A549 (cell line): ENCODE results near the gene CCDC183. TPM values are rescaled to one million over a fixed set of nuclear protein-coding genes. Genes with fewer than 3 reads are reported as not detected.

Source experiments
- ATAC-seq, 2 experiments: fragments of 200-7000 bp in 1 of 2; fragments of >200 bp in 1 of 2; cut with Nextera tagmentation in 1 of 2; cut with Tn5 transposase in 1 of 2; 3 replicates each; pipeline versions ENCODE4 v1.8.0 to v1.9.1; 2018 to 2020; ENCODE audit warnings: mild to moderate bottlenecking in 1 of 2, moderate library complexity in 1 of 2
- CTCF ChIA-PET: fragments of 300-600 bp; sonication (Branson Sonifier 250); formaldehyde crosslinking; extraction: SDS; loops from one replicate; lab custom pipeline; 2021; ENCODE audit warnings: antibody characterized with exemption, inconsistent platforms; lab: Yijun Ruan, JAX
- POLR2A ChIA-PET: fragments of 350-600 bp; formaldehyde crosslinking; extraction: SDS; loops from one replicate; lab custom pipeline; 2021; ENCODE audit warnings: antibody characterized with exemption, inconsistent platforms; lab: Yijun Ruan, JAX
- DNase-seq, 2 experiments: peaks; one replicate each; pipeline versions ENCODE4 v3.0.0 to v3.0.0-alpha.2; 2011 to 2016; ENCODE audit warnings: low read depth in 1 of 2, low spot score in 1 of 2
- FAIRE-seq: peaks from 2 replicates; lab custom pipeline; 2011; peaks lifted over from hg19 to GRCh38; lab: Jason Lieb, UNC
- H3K27ac ChIP-seq, 2 experiments: fragments of >200 bp; sonication (Bioruptor Twin); formaldehyde crosslinking; 3 replicates each; pipeline ENCODE4 v1.5.1; 2016 to 2017
- H3K4me1 ChIP-seq: fragments of >200 bp; sonication (Bioruptor Twin); formaldehyde crosslinking; 3 replicates; pipeline ENCODE4 v1.6.1; 2016
- H3K4me2 ChIP-seq: fragments of >200 bp; sonication (Bioruptor Twin); formaldehyde crosslinking; 3 replicates; pipeline ENCODE4 v1.6.1; 2016
- H3K4me3 ChIP-seq: fragments of >200 bp; sonication (Bioruptor Twin); formaldehyde crosslinking; 3 replicates; pipeline ENCODE4 v1.5.1; 2016
- H3K9me3 ChIP-seq: fragments of >200 bp; sonication (Bioruptor Twin); formaldehyde crosslinking; 3 replicates; pipeline ENCODE4 v1.6.1; 2016
- BCL3 ChIP-seq: fragments of >200 bp; sonication (Bioruptor Twin); formaldehyde crosslinking; IDR thresholded peaks from 3 replicates; pipeline ENCODE4 v1.6.1; 2016
- BHLHE40 ChIP-seq: IDR thresholded peaks from 2 replicates; pipeline ENCODE4 v1.6.1; 2012; ENCODE audit warnings: low read depth, low read length, inconsistent platforms
- CBX2 ChIP-seq: fragments of 200-600 bp; sonication (generic); IDR thresholded peaks from 2 replicates; pipeline ENCODE4 v1.6.1; 2016; ENCODE audit warnings: low read depth, mild to moderate bottlenecking, borderline replicate concordance
- CEBPB ChIP-seq, 2 experiments: fragments of >200 bp in 1 of 2; sonication (Bioruptor Twin) in 1 of 2; formaldehyde crosslinking in 1 of 2; IDR thresholded peaks; 2 replicates each; pipeline ENCODE4 v1.6.1; 2012 to 2016
- CTCF ChIP-seq: fragments of >200 bp; sonication (Bioruptor Twin); formaldehyde crosslinking; IDR thresholded peaks from 3 replicates; pipeline ENCODE4 v1.5.1; 2016
- EHF ChIP-seq: fragments of 250-450 bp; sonication (Bioruptor Pico); IDR thresholded peaks from 2 replicates; pipeline ENCODE4 v1.5.0; 2020; ENCODE audit warnings: mild to moderate bottlenecking
- EHMT2 ChIP-seq: fragments of 200-600 bp; sonication (generic); IDR thresholded peaks from 2 replicates; pipeline ENCODE4 v1.6.1; 2016; ENCODE audit warnings: antibody characterized with exemption, low read depth, mild to moderate bottlenecking, moderate library complexity
- ELK1 ChIP-seq: fragments of 150-350 bp; IDR thresholded peaks from 2 replicates; pipeline ENCODE4 v1.6.1; 2014; ENCODE audit warnings: low read depth, mild to moderate bottlenecking, low read length
- FOXS1 ChIP-seq: fragments of 250-450 bp; sonication (Bioruptor Pico); IDR thresholded peaks from 2 replicates; pipeline ENCODE4 v1.5.0; 2020; ENCODE audit warnings: mild to moderate bottlenecking, moderate library complexity
- HEYL ChIP-seq: fragments of 250-450 bp; sonication (Bioruptor Pico); IDR thresholded peaks from 2 replicates; pipeline ENCODE4 v1.8.0; 2021; ENCODE audit warnings: mild to moderate bottlenecking, moderate library complexity
- HOXA7 ChIP-seq: fragments of 250-450 bp; sonication (Bioruptor Pico); IDR thresholded peaks from 2 replicates; pipeline ENCODE4 v1.5.0; 2020; ENCODE audit warnings: mild to moderate bottlenecking, moderate library complexity
- HOXB5 ChIP-seq: fragments of 250-450 bp; sonication (Bioruptor Pico); IDR thresholded peaks from 2 replicates; pipeline ENCODE4 v1.5.0; 2020; ENCODE audit warnings: mild to moderate bottlenecking, moderate library complexity
- JUN ChIP-seq, 2 experiments: fragments of >200 bp; sonication (Bioruptor Twin); formaldehyde crosslinking; IDR thresholded peaks; 2 replicates in 1 of 2; 3 replicates in 1 of 2; pipeline ENCODE4 v1.6.1; 2016 to 2017
- JUNB ChIP-seq: fragments of >200 bp; sonication (Bioruptor Twin); formaldehyde crosslinking; IDR thresholded peaks from 2 replicates; pipeline ENCODE4 v1.6.1; 2016
- MAFK ChIP-seq: fragments of 450-650 bp; IDR thresholded peaks from 2 replicates; pipeline ENCODE4 v1.6.1; 2014; ENCODE audit not compliant: partially characterized antibody
- MAZ ChIP-seq: fragments of 150-350 bp; IDR thresholded peaks from 2 replicates; pipeline ENCODE4 v1.6.1; 2014; ENCODE audit warnings: antibody characterized with exemption, low read depth, low read length, borderline replicate concordance
- MYC ChIP-seq: IDR thresholded peaks from 2 replicates; pipeline ENCODE4 v1.6.1; 2012; ENCODE audit warnings: mild to moderate bottlenecking, inconsistent platforms, low read length, improper control_type of control experiment, borderline replicate concordance
- NFE2L2 ChIP-seq: fragments of 150-350 bp; conservative IDR thresholded peaks from 2 replicates; pipeline ENCODE4 v1.6.1; 2014; ENCODE audit warnings: low read length
- PBX3 ChIP-seq: IDR thresholded peaks from 2 replicates; pipeline ENCODE4 v1.6.1; 2012
- PHF8 ChIP-seq: fragments of 200-600 bp; sonication (generic); IDR thresholded peaks from 2 replicates; pipeline ENCODE4 v1.6.1; 2016; ENCODE audit warnings: low read depth, mild to moderate bottlenecking, antibody characterized with exemption, moderate library complexity, borderline replicate concordance
- POLR2AphosphoS2 ChIP-seq: conservative IDR thresholded peaks from 2 replicates; pipeline ENCODE4 v1.6.1; 2012; ENCODE audit warnings: low read length, improper control_type of control experiment, inconsistent platforms
- RAD21 ChIP-seq, 2 experiments: fragments of >200 bp in 1 of 2; sonication (Bioruptor Twin) in 1 of 2; formaldehyde crosslinking in 1 of 2; IDR thresholded peaks in 1 of 2; conservative IDR thresholded peaks in 1 of 2; 2 replicates in 1 of 2; 3 replicates in 1 of 2; pipeline ENCODE4 v1.6.1; 2012 to 2018; ENCODE audit warnings: inconsistent platforms in 1 of 2
- SMC3 ChIP-seq: fragments of >200 bp; sonication (Bioruptor Twin); formaldehyde crosslinking; IDR thresholded peaks from 3 replicates; pipeline ENCODE4 v1.6.1; 2018; ENCODE audit warnings: inconsistent platforms
- TFCP2L1 ChIP-seq: fragments of 250-450 bp; sonication (Bioruptor Pico); IDR thresholded peaks from 2 replicates; pipeline ENCODE4 v1.5.0; 2021; ENCODE audit warnings: mild to moderate bottlenecking
- USF2 ChIP-seq: fragments of 450-650 bp; IDR thresholded peaks from 2 replicates; pipeline ENCODE4 v1.6.1; 2014; ENCODE audit warnings: antibody characterized with exemption
- ZNF302 ChIP-seq: fragments of 250-450 bp; sonication (Bioruptor Pico); IDR thresholded peaks from 2 replicates; pipeline ENCODE4 v1.9.0; 2021; ENCODE audit warnings: inconsistent platforms, mild to moderate bottlenecking, moderate library complexity
- ZSCAN20 ChIP-seq: fragments of 250-450 bp; sonication (Bioruptor Pico); IDR thresholded peaks from 2 replicates; pipeline ENCODE4 v1.8.0; 2022; ENCODE audit warnings: mild to moderate bottlenecking, moderate library complexity
- WGBS: methylation state at CpG from one replicate; pipeline ENCODE4 v1.1.6; 2017; ENCODE audit errors: missing lambda C conversion rate; 5-methylcytosine and 5-hydroxymethylcytosine counted together
- polyA plus RNA-seq, 4 experiments: library from polyadenylated mRNA; depleted of rRNA in 3 of 4; stranded (reverse); fragments of >200 nt; fragmentation: RNase III in 1 of 4; extraction: RNeasy Plus Mini Kit Qiagen cat#74134 plus additional on column Dnase treatment in 1 of 4; gene quantifications; 2 replicates in 3 of 4; 3 replicates in 1 of 4; pipeline ENCODE4 v1.2.3, GENCODE V29; 2011 to 2017

Gene CCDC183
- polyA plus RNA-seq, 2 of the 4 experiments (the other 2 are of a cell fraction): 0.90 to 1.4 TPM

- CTCF ChIA-PET: interaction anchor here (0.8 to 3.5 kb wide), 15 partner anchors 9 to 234 kb away, joined by 3 to 20 read pairs (median 4); partner anchors contain the start of gene AJM1
These were observed 18.7 kb downstream of the CCDC183 start for GRCh38 chr9:136814725-136815421.

GRCh38 chr9:136815422-136815782, 19.3 kb downstream of the CCDC183 start:
- WGBS: 100% methylated on average over 1 of the region's 1 CpG
- Histone ChIP-seq H3K27ac (no peak overlapping the region), H3K9me3 (no peaks in the 10 kb centered on the region), H3K4me3 (no peak overlapping the region)
- POLR2A ChIA-PET: interaction anchor here (2.6 kb wide), 1 partner anchor 8 kb away, joined by 13 read pairs; the partner anchor contains the start of gene RABL6
- no peak for FAIRE-seq
- TF ChIP-seq ZNF302 (CRISPR knock-in tag): no peak
- TF ChIP-seq BHLHE40: no peak
- no peak for TF ChIP-seq POLR2AphosphoS2
- TF ChIP-seq SMC3: no peak
- TF ChIP-seq USF2: no peak
- TF ChIP-seq ZSCAN20: no peak
- TF ChIP-seq BCL3: no peak
- no peak for TF ChIP-seq EHF (CRISPR knock-in tag)
- TF ChIP-seq CBX2: no peak
- TF ChIP-seq MAFK: no peak
- no peak for TF ChIP-seq MAZ
- no peak for TF ChIP-seq CEBPB (IDR thresholded peaks at IDR 0.05)
- no peak for TF ChIP-seq EHMT2
- no peak for TF ChIP-seq RAD21 (conservative IDR thresholded peaks at IDR 0.05 in 1 of 2, IDR thresholded peaks at IDR 0.05 in 1 of 2)
- no peak for TF ChIP-seq JUN (IDR thresholded peaks at IDR 0.05)
- no peak for TF ChIP-seq FOXS1
- no peak for TF ChIP-seq HOXB5 (CRISPR knock-in tag)
- TF ChIP-seq HEYL (CRISPR knock-in tag): no peak
- TF ChIP-seq, all 56 proteins: peak for 0
- CTCF ChIA-PET: interaction anchor here (0.8 to 3.5 kb wide), 14 partner anchors 9 to 220 kb away, joined by 3 to 20 read pairs (median 4); partner anchors contain the start of gene AJM1
- ATAC-seq: no peak
- H3K4me1 ChIP-seq: no peaks in the 10 kb centered on the region; the same call in 2 of the 3 replicates
- H3K4me2 ChIP-seq: no peak overlapping the region
- DNase-seq: no peak

More at GRCh38 chr9:136814725-136815421, 18.7 kb downstream of the CCDC183 start:
- H3K27ac ChIP-seq: no peak overlapping the region
- TF ChIP-seq HOXA7: no peak
- TF ChIP-seq JUN (IDR thresholded peaks at IDR 0.05): no peak
- TF ChIP-seq CBX2: no peak
- no peak for TF ChIP-seq TFCP2L1
- no peak for TF ChIP-seq MYC
- no peak for TF ChIP-seq PBX3
- no peak for TF ChIP-seq JUNB
- no peak for TF ChIP-seq CTCF
- TF ChIP-seq EHMT2: no peak
- TF ChIP-seq CEBPB (IDR thresholded peaks at IDR 0.05): no peak
- no peak for TF ChIP-seq NFE2L2
- TF ChIP-seq ELK1: no peak
- no peak for TF ChIP-seq PHF8
- no peak for TF ChIP-seq SMC3
- TF ChIP-seq, all 56 proteins: peak for 0
- no peak for DNase-seq
- ATAC-seq: no peak
- 92% methylated on average over 13 of the region's 13 CpGs for WGBS
- H3K4me3 ChIP-seq: no peak overlapping the region
- no peak for FAIRE-seq
- H3K4me1 ChIP-seq: peaks cover 5% of the 10 kb centered on the region; the same call in 2 of the 3 replicates
- no peak overlapping the region for H3K4me2 ChIP-seq
- no peaks in the 10 kb centered on the region for H3K9me3 ChIP-seq
- POLR2A ChIA-PET: interaction anchor here (2.6 kb wide), 1 partner anchor 7 kb away, joined by 13 read pairs; the partner anchor contains the start of gene RABL6
